ENCODE measurements around the gene BSX.

Gene BSX

GRCh38 chr11:122984186-122985011 is 2.8 kb upstream of the BSX start:
- H3K27ac ChIP-seq (ENCODE audit: insufficient read depth, low read depth, low read length, poor library complexity, severe bottlenecking), result no peak overlapping the region
- 0% methylated on average over 59 of the region's 59 CpGs for WGBS, 2 experiments
- H3K27me3 ChIP-seq (ENCODE audit: control insufficient read depth, insufficient read depth, low read length, poor library complexity, severe bottlenecking), result peaks cover 84% of the 10 kb centered on the region
- peaks cover 27% of the 10 kb centered on the region for H3K4me1 ChIP-seq (ENCODE audit: control insufficient read depth, insufficient read depth, low read length)
- peak overlapping the region; percentile 55 for H3K4me3 ChIP-seq (ENCODE audit: insufficient read depth, low read depth, low read length)
- H3K9me3 ChIP-seq (ENCODE audit: control insufficient read depth, low read length), result no peaks in the 10 kb centered on the region
- no peaks in the 10 kb centered on the region for H3K36me3 ChIP-seq (ENCODE audit: control insufficient read depth, insufficient read depth, low read length)

GRCh38 chr11:122983438-122984185 is 2.0 kb upstream of the BSX start:
- no peaks in the 10 kb centered on the region for H3K9me3 ChIP-seq (ENCODE audit: control insufficient read depth, low read length)
- WGBS, 2 experiments, result 9 to 12% methylated on average over 26 of the region's 26 CpGs
- H3K27me3 ChIP-seq (ENCODE audit: control insufficient read depth, insufficient read depth, low read length, poor library complexity, severe bottlenecking), result peaks cover 92% of the 10 kb centered on the region
- no peaks in the 10 kb centered on the region for H3K36me3 ChIP-seq (ENCODE audit: control insufficient read depth, insufficient read depth, low read length)
- H3K4me3 ChIP-seq (ENCODE audit: insufficient read depth, low read depth, low read length), result peak overlapping the region; percentile 55
- H3K4me1 ChIP-seq (ENCODE audit: control insufficient read depth, insufficient read depth, low read length), result peaks cover 28% of the 10 kb centered on the region
- no peak overlapping the region for H3K27ac ChIP-seq (ENCODE audit: insufficient read depth, low read depth, low read length, poor library complexity, severe bottlenecking)

GRCh38 chr11:122979815-122980595 is 1.6 kb downstream of the BSX start:
- H3K4me1 ChIP-seq (ENCODE audit: control insufficient read depth, insufficient read depth, low read length), result peaks cover 28% of the 10 kb centered on the region
- H3K4me3 ChIP-seq (ENCODE audit: insufficient read depth, low read depth, low read length), result no peak overlapping the region
- peaks cover 100% of the 10 kb centered on the region for H3K27me3 ChIP-seq (ENCODE audit: control insufficient read depth, insufficient read depth, low read length, poor library complexity, severe bottlenecking)
- no peaks in the 10 kb centered on the region for H3K36me3 ChIP-seq (ENCODE audit: control insufficient read depth, insufficient read depth, low read length)
- H3K9me3 ChIP-seq (ENCODE audit: control insufficient read depth, low read length), result no peaks in the 10 kb centered on the region
- WGBS, 2 experiments, result 5% methylated on average over 27 of the region's 27 CpGs
- no peak overlapping the region for H3K27ac ChIP-seq (ENCODE audit: insufficient read depth, low read depth, low read length, poor library complexity, severe bottlenecking)

- H3K4me1 ChIP-seq (ENCODE audit: control insufficient read depth, insufficient read depth, low read length), result peaks cover 28% of the 10 kb centered on the region
- H3K4me3 ChIP-seq (ENCODE audit: insufficient read depth, low read depth, low read length), result no peak overlapping the region
- no peaks in the 10 kb centered on the region for H3K36me3 ChIP-seq (ENCODE audit: control insufficient read depth, insufficient read depth, low read length)
- peaks cover 100% of the 10 kb centered on the region for H3K27me3 ChIP-seq (ENCODE audit: control insufficient read depth, insufficient read depth, low read length, poor library complexity, severe bottlenecking)
- no peak overlapping the region for H3K27ac ChIP-seq (ENCODE audit: insufficient read depth, low read depth, low read length, poor library complexity, severe bottlenecking)
- WGBS, 2 experiments, result 2 to 3% methylated on average over 41 to 44 of the region's 44 CpGs
- no peaks in the 10 kb centered on the region for H3K9me3 ChIP-seq (ENCODE audit: control insufficient read depth, low read length)
Measured at GRCh38 chr11:122979103-122979814, 2.4 kb downstream of the BSX start.

- Histone ChIP-seq H3K27me3 (ENCODE audit: control insufficient read depth, insufficient read depth, low read length, poor library complexity, severe bottlenecking) (peaks cover 100% of the 10 kb centered on the region), H3K4me3 (ENCODE audit: insufficient read depth, low read depth, low read length) (no peak overlapping the region), H3K27ac (ENCODE audit: insufficient read depth, low read depth, low read length, poor library complexity, severe bottlenecking) (no peak overlapping the region), H3K9me3 (ENCODE audit: control insufficient read depth, low read length) (no peaks in the 10 kb centered on the region), H3K36me3 (ENCODE audit: control insufficient read depth, insufficient read depth, low read length) (no peaks in the 10 kb centered on the region), H3K4me1 (ENCODE audit: control insufficient read depth, insufficient read depth, low read length) (peaks cover 19% of the 10 kb centered on the region)
- WGBS, 2 experiments, result 11 to 15% methylated on average over 7 of the region's 7 CpGs
Measured at GRCh38 chr11:122978299-122978620, 3.4 kb downstream of the BSX start.

- Histone ChIP-seq H3K9me3 (ENCODE audit: control insufficient read depth, low read length) (no peaks in the 10 kb centered on the region), H3K4me1 (ENCODE audit: control insufficient read depth, insufficient read depth, low read length) (peaks cover 19% of the 10 kb centered on the region), H3K27ac (ENCODE audit: insufficient read depth, low read depth, low read length, poor library complexity, severe bottlenecking) (no peak overlapping the region), H3K36me3 (ENCODE audit: control insufficient read depth, insufficient read depth, low read length) (no peaks in the 10 kb centered on the region), H3K27me3 (ENCODE audit: control insufficient read depth, insufficient read depth, low read length, poor library complexity, severe bottlenecking) (peaks cover 100% of the 10 kb centered on the region), H3K4me3 (ENCODE audit: insufficient read depth, low read depth, low read length) (peak overlapping the region; percentile 4)
- WGBS, 2 experiments, result 5% methylated on average over 50 of the region's 50 CpGs
Measured at GRCh38 chr11:122977470-122978298, 4.0 kb downstream of the BSX start.

- WGBS, 2 experiments, result 1% methylated on average over 50 of the region's 50 CpGs
- H3K4me1 ChIP-seq (ENCODE audit: control insufficient read depth, insufficient read depth, low read length), result peaks cover 12% of the 10 kb centered on the region
- H3K36me3 ChIP-seq (ENCODE audit: control insufficient read depth, insufficient read depth, low read length), result no peaks in the 10 kb centered on the region
- no peak overlapping the region for H3K27ac ChIP-seq (ENCODE audit: insufficient read depth, low read depth, low read length, poor library complexity, severe bottlenecking)
- no peaks in the 10 kb centered on the region for H3K9me3 ChIP-seq (ENCODE audit: control insufficient read depth, low read length)
- H3K4me3 ChIP-seq (ENCODE audit: insufficient read depth, low read depth, low read length), result no peak overlapping the region
- peaks cover 98% of the 10 kb centered on the region for H3K27me3 ChIP-seq (ENCODE audit: control insufficient read depth, insufficient read depth, low read length, poor library complexity, severe bottlenecking)
Measured at GRCh38 chr11:122976734-122977469, 4.7 kb downstream of the BSX start.

GRCh38 chr11:122976061-122976733 is 5.4 kb downstream of the BSX start:
- H3K4me3 ChIP-seq (ENCODE audit: insufficient read depth, low read depth, low read length), result no peak overlapping the region
- no peaks in the 10 kb centered on the region for H3K36me3 ChIP-seq (ENCODE audit: control insufficient read depth, insufficient read depth, low read length)
- peaks cover 91% of the 10 kb centered on the region for H3K27me3 ChIP-seq (ENCODE audit: control insufficient read depth, insufficient read depth, low read length, poor library complexity, severe bottlenecking)
- H3K9me3 ChIP-seq (ENCODE audit: control insufficient read depth, low read length), result no peaks in the 10 kb centered on the region
- H3K4me1 ChIP-seq (ENCODE audit: control insufficient read depth, insufficient read depth, low read length), result peaks cover 12% of the 10 kb centered on the region
- H3K27ac ChIP-seq (ENCODE audit: insufficient read depth, low read depth, low read length, poor library complexity, severe bottlenecking), result no peak overlapping the region
- WGBS, 2 experiments, result 10 to 11% methylated on average over 20 to 21 of the region's 21 CpGs

All from ectodermal cell (in vitro differentiated cells).